ENCODE measurements around the gene MBD3L1. TPM values are rescaled to one million over a fixed set of nuclear protein-coding genes. Genes with fewer than 3 reads are reported as not detected.

Gene MBD3L1
- total and polyA plus RNA-seq, 9 donors, result not detected

DNA sequence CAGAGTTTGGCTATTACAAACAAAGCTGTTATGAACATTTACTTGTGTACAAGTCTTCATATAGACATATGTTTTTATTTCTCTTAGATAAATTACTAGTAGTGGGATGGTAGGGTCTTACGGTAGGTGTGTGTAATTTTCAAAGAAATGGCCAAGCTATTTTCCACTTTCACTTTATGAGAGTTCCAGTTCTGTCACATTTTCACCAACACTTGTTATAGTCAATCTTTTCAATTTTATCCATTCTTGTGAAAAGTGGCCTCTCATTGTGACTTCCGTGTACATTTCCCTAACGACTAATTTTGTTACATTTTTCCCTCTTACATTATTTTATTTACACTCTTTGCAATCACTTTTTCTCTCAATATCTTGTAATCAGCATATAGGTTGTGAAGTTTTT, 18.3 kb downstream of the MBD3L1 start:
- Histone ChIP-seq H3K4me3 (no peak overlapping the region), H3K27me3 (no peaks in the 10 kb centered on the region), H3K4me1 (ENCODE audit: insufficient read depth) (no peaks in the 10 kb centered on the region), H3K9me3 (no peaks in the 10 kb centered on the region), H3K36me3 (no peaks in the 10 kb centered on the region), H3K27ac (no peak overlapping the region)
- TF ChIP-seq, protein P1, sequence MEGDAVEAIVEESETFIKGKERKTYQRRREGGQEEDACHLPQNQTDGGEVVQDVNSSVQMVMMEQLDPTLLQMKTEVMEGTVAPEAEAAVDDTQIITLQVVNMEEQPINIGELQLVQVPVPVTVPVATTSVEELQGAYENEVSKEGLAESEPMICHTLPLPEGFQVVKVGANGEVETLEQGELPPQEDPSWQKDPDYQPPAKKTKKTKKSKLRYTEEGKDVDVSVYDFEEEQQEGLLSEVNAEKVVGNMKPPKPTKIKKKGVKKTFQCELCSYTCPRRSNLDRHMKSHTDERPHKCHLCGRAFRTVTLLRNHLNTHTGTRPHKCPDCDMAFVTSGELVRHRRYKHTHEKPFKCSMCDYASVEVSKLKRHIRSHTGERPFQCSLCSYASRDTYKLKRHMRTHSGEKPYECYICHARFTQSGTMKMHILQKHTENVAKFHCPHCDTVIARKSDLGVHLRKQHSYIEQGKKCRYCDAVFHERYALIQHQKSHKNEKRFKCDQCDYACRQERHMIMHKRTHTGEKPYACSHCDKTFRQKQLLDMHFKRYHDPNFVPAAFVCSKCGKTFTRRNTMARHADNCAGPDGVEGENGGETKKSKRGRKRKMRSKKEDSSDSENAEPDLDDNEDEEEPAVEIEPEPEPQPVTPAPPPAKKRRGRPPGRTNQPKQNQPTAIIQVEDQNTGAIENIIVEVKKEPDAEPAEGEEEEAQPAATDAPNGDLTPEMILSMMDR (IDR thresholded peaks at IDR 0.05), result no peak
- no peak for TF ChIP-seq POLR2A (IDR thresholded peaks at IDR 0.05)
- no peak for TF ChIP-seq EP300 (IDR thresholded peaks at IDR 0.05)
- intact Hi-C loops (cut with DNase I), result no loop called here
- 83 to 98% (median 93%) methylated on average over 3 of the region's 3 CpGs for WGBS, 3 donors
- no peak for DNase-seq

GRCh38 chr19:8858260-8858659, 26.1 kb downstream of the MBD3L1 start:
- Histone ChIP-seq H3K4me1 (ENCODE audit: insufficient read depth) (no peaks in the 10 kb centered on the region), H3K27ac (no peak overlapping the region), H3K27me3 (no peaks in the 10 kb centered on the region), H3K4me3 (no peak overlapping the region), H3K9me3 (no peaks in the 10 kb centered on the region), H3K36me3 (no peaks in the 10 kb centered on the region)
- WGBS, 3 donors, result 78 to 84% (median 79%) methylated on average over 3 of the region's 3 CpGs
- TF ChIP-seq POLR2A (IDR thresholded peaks at IDR 0.05) (no peak), EP300 (IDR thresholded peaks at IDR 0.05) (no peak)
- TF ChIP-seq, protein P1 (IDR thresholded peaks at IDR 0.05), result no peak
- intact Hi-C loops (cut with DNase I), result no loop called here
- no peak for DNase-seq

GRCh38 chr19:8866344-8866743, 34.2 kb downstream of the MBD3L1 start:
- no peaks in the 10 kb centered on the region for H3K36me3 ChIP-seq
- H3K4me1 ChIP-seq (ENCODE audit: insufficient read depth), result no peaks in the 10 kb centered on the region
- intact Hi-C loops (cut with DNase I), result no loop called here
- H3K27ac ChIP-seq, result no peak overlapping the region
- H3K9me3 ChIP-seq, result no peaks in the 10 kb centered on the region
- no peaks in the 10 kb centered on the region for H3K27me3 ChIP-seq
- TF ChIP-seq POLR2A (IDR thresholded peaks at IDR 0.05) (no peak), EP300 (IDR thresholded peaks at IDR 0.05) (no peak)
- TF ChIP-seq, protein P1 (IDR thresholded peaks at IDR 0.05), result no peak
- no peak overlapping the region for H3K4me3 ChIP-seq
- no peak for DNase-seq

- no peak for DNase-seq
- Histone ChIP-seq H3K27me3 (no peaks in the 10 kb centered on the region), H3K27ac (no peak overlapping the region), H3K4me1 (ENCODE audit: insufficient read depth) (no peaks in the 10 kb centered on the region), H3K9me3 (no peaks in the 10 kb centered on the region), H3K4me3 (no peak overlapping the region), H3K36me3 (no peaks in the 10 kb centered on the region)
- intact Hi-C loops (cut with DNase I), result no loop called here
- WGBS, 3 donors, result 16 to 31% (median 21%) methylated on average over 6 of the region's 6 CpGs
- TF ChIP-seq, protein P1 (IDR thresholded peaks at IDR 0.05), result no peak
- TF ChIP-seq POLR2A (IDR thresholded peaks at IDR 0.05) (no peak), EP300 (IDR thresholded peaks at IDR 0.05) (no peak)
These were observed 45.9 kb downstream of the MBD3L1 start for GRCh38 chr19:8877854-8878705.
